Stimulated activated CD8-positive, alpha-beta memory T cell treated with anti-CD3 and anti-CD28 coated beads, Interleukin-7, amount 100 ng/mL, for 48 hours (primary cell): ENCODE data around the gene MAST4.
"Not testable (repeated sequence)": the region's sequence is repeated elsewhere in the genome, so short reads cannot be mapped to it uniquely, and the experiment has no call there.

Source experiments
- DNase-seq, 2 donors: peaks; one replicate each; pipeline ENCODE4 v3.0.0-alpha.2; 2020; ENCODE audit warnings: low read depth in 1 of 2; ENCODE audit errors: extremely low read depth in 1 of 2

MAST4 gene

DNA sequence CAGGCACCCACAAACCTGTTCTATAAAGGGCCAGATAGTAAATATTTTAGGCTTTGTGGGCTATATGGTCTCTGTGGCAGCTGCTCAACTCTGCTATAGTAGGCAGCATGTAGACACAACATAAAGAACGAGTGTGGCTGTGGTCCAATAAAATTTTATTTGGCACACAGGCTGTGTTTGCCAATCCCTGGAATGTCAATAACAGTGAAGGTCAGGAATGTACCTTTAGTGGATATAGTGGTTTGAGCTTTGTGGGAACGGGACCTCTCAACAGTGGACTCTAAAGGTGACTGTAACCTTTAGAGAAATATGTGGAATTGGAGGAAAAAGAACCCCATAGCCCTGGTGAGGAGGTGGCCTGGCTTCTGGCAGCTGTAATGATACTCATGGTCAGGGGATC lies 145.2 kb downstream of the MAST4 start:
- no peak for DNase-seq

DNA sequence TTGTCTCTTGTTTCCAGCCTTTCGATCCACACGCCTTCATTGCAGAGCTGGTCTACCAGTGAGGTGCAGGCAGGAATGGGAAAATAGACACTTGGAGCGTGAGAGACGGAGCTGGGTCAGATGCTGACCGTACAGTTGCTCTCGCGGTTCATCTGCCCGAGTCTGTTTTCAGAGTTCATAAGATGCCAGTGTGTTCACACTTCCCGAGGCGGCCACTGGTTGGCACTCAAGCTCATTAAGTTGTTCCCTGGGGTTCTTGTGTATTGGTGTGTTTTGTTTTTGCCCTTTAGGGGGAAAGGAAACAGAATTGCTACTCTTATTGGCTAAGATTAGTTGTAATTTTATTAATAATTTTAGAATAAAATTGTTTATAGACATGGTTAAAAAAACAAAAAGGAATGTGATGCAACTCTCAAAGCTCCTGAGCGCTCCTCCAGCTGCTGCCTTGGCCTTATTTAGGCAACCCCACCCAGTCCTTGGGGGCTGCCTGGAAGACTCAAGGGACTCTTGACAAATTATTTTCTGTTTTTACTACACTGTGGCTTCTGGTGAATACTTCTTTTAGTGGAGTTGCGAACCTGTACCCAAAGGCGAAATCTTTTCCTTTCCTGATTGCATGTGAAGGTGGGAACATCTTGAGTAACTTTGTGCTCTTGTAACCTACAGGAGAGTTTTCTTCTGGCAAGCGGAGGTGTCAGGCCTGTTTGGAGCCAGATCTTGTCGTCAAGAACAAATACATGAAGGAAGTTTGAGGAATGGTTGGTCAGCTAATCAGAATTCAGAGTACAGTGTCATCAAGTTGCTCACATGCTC lies 146.1 kb downstream of the MAST4 start:
- no peak for DNase-seq

DNA sequence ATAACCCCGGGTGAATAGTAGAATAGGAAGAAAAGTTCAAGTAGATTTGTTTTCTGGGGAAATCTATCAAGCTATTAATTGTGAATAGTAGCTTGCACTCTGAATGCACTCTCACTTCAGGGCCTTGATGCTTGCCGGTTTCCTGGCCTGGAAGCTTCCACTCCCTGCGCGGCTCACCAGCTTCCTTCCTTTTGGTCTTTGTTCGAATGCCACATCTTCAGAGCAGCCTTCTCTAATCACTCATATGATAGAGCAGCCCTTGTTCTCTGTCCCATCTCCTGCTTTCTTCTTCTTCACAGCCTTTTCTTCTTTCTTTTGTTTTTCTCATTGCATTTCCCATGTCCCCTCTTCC lies 146.7 kb downstream of the MAST4 start:
- no peak for DNase-seq

DNA sequence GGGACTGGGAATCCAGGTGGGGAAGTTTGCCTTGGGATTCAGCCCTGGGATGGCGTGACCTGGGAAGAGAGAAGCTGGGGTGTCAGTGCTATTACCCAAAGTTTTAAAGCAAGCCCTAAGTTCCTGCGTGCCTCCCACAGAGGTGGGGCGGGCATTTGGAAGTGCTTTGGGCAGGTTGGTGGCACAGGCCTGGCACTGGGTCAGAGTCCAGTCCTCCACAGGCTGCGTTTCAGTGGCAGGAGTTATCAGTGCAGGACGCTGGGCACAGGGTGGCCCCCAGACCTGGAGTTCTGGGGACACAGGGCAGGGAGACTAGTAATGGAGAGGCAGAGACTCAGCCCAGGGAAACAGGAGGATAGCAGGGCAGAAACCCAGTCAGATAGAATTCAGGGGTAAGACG lies 147.2 kb downstream of the MAST4 start:
- DNase-seq: no peak

DNA sequence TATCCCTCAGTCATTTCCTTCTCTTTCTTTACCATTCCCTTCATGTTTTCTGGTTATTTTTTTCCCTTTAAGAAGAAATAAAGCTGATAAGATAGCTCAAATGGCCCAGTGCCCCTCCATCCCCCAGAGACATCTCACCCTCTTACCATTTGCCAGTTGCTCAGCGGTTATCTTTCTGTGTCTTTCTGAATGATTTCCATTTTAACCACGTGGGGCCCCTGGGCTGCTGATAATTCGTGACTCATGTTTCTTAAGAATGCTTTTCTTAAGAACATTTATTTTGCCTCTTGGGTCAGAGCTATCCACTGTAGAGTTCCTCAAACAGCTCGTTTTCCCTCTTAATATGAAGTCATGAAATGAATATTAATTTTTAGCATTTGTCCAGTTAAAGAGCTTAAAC lies 147.8 kb downstream of the MAST4 start:
- peak in 1 of 2 donors; percentile 5 for DNase-seq

DNA sequence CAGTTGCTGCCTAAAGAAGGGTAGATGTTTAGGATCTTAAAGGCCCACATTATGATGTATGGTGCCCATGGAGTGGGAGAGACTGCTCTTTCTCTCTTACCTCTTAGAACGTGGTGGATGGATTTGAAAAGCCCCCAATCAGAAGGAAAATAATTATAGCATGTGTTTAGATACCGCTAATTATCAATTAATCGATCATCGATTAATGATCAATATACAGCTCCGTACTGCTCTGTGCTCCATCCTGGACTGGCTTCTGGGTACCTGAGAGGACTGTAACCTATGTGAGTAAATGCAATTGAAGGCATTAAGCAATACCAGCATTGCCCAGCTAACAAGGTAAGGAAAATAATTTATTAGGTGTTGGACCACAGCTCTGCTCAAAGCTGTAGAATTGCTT lies 149.1 kb downstream of the MAST4 start:
- DNase-seq: no peak

DNA sequence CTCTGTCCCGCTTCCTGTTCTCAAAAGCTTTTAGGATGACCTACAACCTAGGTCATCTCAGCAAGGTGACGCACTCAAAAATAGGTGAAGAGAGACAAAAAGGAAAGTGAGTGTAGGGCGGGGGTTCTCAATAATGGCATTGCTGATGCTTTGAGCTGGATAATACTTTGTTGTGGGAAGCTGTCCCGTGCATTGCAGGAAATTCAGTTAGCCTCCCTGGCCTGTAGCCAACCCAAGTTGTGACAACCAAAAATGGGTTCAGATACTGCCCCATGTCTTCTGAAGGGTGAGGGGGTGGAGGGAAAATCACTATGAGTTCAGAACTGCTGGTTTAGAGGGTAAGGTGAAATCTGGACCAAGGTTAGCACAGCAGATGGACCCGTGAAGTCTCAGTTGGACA lies 151.4 kb downstream of the MAST4 start:
- DNase-seq: no peak

DNA sequence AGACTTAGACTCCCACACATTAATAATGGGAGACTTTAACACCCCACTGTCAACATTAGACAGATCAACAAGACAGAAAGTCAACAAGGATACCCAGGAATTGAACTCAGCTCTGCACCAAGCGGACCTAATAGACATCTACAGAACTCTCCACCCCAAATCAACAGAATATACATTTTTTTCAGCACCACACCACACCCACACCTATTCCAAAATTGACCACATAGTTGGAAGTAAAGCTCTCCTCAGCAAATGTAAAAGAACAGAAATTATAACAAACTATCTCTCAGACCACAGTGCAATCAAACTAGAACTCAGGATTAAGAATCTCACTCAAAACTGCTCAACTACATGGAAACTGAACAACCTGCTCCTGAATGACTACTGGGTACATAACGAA lies 156.5 kb downstream of the MAST4 start:
- DNase-seq: not testable (repeated sequence)

DNA sequence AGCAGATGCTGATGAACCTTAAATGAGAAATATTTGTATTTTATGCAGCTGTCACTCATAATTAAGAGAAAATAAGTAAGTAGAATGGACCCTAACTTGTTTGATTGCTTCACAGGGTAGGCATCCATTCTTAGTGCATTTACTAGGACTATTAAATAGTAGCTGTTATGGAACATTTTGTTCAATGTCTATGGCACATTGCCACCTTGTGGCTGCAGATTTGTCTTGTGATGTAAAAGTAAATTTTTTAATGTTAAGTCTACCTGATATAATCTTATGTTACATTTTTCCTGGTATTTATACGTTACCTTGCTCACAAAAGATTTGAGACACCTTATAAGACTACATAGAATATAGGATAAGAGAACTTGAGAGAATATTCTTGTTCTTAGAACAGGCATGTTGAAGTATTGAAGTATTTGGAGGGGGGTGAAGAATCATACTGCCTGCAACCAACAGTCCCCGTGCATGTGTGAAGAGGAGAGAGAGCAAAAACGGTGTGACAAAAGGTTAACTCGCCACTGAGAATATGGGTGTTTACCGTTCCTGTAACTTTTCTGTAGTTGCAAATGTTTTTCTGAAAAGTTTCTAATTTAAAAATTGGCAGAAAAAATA lies 161.1 kb downstream of the MAST4 start:
- no peak for DNase-seq

DNA sequence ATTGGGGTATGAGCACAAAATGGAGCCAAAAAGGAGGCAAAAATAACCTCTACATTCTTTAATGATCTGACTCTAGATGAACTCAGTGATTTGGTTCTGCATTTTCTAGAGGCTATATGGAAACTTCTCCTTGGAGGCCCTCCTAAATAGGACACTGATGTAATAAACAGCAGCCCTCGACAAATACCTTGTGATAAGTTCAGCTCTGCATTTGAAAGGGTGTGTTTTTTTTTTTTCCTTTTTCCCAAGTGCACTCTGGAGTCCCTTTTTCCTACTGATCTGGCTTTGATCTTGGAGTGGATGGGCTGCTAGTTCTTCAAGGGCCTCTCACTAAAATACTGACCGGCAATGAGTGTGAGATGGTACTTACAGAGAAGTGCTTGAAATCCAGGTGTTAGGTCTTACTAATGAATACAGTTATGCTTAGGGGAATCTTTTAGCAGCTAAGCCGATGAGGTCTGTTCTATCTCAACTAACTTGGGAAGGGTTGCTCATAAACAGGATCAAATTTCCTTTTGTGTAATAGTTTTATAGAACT lies 161.7 kb downstream of the MAST4 start:
- no peak for DNase-seq

DNA sequence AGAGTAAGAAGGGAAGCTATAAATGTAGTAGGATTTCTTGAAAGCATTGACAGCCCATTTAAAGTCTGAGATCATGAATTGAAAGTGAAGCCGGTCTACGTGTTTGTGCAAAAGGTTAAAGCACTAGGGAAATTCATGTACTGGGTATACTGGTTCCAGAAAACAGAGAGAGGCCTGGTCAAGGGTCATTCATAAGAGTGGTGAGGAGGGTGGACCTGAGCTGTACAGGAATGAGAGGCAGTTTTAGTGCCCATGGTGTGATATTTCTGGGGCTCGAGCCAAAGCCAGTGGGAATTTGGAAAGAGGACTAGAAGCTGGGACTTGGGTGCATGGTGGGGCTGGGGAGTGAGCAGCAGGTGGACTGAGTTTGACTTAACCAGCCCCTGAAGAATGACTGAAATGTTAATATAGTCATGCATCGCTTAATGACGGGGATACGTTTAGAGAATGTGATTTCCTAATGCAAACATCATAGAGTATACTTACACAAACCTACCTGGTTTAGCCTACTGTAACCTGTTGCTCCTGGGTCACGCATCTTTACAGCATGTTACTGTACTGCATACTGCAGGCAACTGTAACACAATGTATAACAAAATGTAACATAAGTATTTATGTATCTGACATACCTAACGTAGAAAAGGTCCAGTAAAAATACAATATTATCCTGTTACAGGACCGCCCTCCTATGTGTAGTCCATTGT lies 173.0 kb downstream of the MAST4 start:
- no peak for DNase-seq

DNA sequence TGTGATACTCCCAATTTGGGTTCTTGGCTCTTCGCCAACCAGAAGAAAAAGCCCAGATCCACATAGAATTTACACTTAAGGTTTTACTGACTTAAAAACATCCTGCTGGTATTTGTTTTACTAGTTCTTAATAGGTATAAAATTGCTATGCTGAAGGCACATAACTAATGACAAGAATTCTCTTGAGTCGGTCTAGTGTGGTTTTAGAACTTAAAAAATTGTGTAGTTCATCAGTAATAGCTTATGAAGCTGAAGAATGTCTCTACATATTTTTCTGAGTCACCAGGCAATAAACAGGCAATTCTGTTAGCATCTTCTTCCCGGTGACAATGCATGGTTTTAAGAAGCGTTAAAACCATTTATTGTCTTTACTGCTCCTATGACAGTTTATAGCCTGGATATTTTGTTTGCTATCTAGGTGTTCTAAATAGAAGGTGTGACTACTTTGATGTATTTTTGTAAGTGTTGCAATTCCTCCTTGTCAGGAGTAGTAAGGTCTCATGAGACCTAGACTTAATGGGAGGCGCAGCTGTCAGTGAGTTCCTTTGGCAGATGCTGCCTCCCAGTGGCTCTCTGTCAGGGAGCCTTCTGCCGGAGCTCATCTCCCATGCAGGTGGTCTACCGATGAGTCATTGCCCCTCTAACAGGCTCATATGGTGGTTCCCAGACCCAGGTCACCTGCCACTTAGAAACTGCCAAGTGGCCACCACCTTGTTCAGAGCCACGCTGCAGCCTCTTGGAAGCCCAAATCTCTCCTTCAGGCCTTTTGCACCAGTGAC lies 173.8 kb downstream of the MAST4 start:
- no peak for DNase-seq

DNA sequence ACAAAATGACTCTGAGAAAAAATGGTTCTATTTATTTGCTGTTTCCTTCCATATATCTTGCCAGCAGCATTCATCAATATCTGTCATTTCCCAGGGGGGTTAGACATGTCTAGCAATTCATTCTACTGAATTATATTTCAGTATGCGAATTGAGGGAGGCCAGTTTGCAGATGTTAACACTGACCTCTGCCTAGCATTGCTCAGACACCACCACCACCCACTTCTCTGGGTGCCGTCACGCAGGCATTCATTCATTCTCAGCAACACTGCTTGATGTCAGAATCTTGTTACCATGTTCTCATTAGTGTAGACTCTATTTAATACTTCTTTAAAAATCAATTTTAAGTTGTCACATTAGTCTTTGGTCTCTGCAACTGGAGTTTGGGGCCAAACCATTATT lies 181.7 kb downstream of the MAST4 start:
- no peak for DNase-seq

DNA sequence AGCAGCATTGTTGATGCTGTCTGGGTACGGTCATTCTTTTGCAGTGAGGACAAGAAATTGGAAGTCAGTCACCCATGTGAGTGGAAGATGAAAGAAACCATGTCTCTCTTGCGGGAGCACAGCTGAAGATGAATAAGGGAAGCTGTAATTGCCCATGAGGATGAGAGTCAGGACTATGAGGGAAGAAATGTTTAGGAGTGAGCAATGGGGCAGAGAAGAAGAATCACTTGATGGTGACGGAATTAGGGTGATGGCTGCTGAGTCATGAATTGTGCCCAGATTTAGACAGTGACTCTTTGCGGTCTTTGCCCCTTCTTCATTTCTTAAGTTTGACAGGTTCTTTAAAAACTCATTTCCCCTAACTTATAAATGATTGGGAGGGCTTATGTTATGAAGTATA lies 183.3 kb downstream of the MAST4 start:
- DNase-seq: no peak

DNA sequence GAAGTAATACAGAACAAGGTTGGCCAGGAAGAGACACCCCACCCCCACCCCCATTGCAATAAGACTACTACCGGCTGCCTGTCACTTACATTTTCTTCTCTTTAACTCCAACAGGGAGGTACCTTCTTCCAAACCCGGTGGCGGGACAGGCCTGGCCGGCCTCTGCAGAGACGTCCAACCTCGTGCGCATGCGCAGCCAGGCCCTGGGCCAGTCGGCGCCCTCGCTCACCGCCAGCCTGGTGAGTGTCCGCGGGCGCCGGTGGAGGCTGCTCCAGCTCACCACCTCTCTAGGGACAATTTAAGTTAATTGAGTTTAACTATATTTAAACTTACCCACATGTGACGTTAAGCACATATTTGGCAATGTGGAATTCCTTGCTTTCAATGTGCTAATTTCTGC lies 192.4 kb downstream of the MAST4 start:
- DNase-seq: no peak

DNA sequence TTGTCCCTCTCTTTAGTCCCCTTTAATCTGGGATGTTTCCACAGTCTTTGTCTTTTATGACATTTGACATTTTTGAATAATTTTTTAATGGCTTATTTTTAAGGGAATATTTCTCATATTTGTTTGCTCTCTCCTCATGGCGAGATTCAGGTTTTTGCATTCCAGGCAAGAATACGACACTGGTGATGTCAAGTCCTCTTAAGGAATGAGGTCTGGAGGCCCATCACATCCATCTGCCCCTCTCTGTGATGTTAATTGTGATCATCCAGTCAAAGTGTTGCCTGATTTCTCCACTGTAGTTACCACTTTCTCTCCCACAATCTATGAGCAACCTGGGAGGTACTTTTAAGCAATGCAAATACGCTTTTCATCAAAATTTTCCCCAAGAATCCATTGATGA lies 193.2 kb downstream of the MAST4 start:
- DNase-seq: no peak

DNA sequence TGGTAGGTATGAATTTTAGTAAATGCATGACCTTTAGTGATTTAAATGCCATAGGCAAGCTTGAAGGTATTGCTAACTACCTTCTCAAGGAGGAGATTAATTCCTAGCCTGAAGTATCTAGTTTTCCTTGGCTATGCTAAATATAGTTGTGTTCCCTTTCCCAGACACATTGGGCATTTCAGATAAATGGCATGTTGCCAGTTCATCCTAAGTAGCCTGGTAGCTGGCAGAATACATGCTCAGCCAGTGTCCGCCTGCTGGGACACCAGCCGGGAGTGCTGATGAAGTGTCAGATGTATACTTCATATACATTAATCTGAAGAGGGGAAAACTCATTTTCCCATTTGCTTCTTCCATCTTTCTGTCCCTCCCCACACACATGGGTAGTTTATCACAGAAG lies 196.9 kb downstream of the MAST4 start:
- DNase-seq: no peak

DNA sequence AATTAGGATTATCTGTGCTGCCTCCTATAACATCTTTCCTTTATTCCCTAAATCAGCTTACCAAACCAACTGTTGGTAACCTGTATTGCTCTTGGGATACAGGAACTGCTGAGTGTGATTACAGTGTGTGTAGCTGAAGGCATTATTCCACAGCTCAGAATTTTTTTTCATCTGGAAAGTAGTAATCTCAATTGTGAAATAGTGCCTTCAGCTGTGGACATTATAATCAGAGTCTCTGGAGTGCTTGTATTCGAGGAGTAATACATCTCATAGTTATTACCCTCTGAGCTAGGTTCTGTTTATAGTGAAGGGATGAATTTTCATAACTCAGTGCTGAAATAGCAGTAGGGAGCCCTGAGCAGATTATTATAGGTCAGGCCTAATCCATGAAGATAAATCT lies 199.5 kb downstream of the MAST4 start:
- DNase-seq: no peak

DNA sequence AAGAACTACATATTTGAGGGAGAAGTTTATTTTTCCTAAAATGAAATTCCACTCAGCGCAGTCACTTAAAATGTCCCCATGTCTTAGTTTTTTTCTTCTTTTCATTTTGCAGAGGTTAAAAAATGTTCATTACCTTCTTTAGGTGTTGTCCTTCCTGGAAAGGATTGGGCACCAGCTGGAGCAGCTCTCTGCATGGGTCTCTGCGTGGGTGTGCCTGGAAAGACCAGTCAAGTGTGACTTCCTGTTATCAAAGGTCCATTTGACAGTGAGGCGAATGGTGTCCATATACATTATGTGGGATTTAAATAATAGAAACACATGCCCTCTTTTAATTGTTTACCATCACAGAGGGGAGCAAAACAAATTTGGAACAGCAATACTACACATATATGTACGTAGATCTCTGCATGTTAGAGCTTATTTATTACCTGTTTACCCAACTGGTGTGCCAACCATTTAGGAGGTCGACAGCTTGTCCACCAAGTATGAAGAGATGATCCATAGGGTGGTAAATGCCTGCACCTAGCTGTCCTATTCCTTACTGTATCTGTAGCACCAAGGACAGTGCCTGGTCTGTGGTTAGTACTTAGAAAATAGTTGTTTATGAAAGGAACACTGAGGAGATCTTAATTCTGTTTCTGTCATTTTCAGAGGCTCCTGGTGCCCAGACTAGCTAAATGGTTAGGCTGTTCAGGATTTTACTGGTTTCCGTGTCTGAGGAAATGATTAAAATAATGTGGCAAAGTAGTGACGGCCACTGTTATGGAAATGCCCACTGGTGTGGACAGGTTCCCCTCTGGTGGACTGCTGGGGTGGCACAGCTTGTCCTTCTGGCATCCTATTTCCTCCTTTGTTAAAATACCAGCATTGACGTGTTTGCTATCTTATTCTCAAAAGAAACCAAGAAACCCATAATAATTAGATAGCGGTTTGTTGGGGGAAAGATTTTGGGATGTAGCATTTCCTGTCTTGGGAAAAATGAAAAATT lies 200.4 kb downstream of the MAST4 start:
- no peak for DNase-seq

DNA sequence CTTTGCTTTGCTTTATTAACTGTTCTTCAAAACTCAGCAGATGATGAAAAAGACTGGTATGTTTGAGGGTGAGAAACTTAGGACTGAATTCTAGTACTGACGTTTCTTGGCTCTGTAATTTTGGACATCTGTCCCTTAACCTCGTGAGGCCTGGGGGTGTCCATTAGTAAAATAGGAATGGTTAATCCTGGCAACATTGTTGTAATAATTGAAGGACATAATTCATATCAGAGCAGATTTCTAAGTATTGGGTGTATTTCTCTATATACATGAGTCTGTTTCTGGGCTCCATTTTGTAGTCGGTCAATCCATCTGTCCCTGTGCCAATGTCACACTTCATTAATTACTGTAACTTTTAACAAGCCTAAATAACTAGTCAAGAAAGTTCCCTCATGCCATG lies 206.7 kb downstream of the MAST4 start:
- no peak for DNase-seq
